Measurements from ENCODE around the gene ADA.
A peak's percentile ranks its signal among the peaks of the same experiment; 100 is the strongest.
"Not testable (repeated sequence)": the region's sequence is repeated elsewhere in the genome, so short reads cannot be mapped to it uniquely, and the experiment has no call there.

ADA gene

GRCh38 chr20:44654210-44654609 is 2.7 kb upstream of the ADA start:
- H3K27me3 ChIP-seq (ENCODE audit: insufficient read depth, low read length), result peaks cover 30% of the 10 kb centered on the region
- H3K4me1 ChIP-seq (ENCODE audit: insufficient read depth, low read length); H3K9ac ChIP-seq (ENCODE audit: low read depth, low read length); H3K27ac ChIP-seq (ENCODE audit: low read depth, low read length); H3K4me3 ChIP-seq (ENCODE audit: low read length); H3K36me3 ChIP-seq (ENCODE audit: insufficient read depth, low read length); H3K9me3 ChIP-seq (ENCODE audit: insufficient read depth, low read depth, low read length): not testable (repeated sequence)
- WGBS, result 74% methylated on average over 2 of the region's 5 CpGs

DNA sequence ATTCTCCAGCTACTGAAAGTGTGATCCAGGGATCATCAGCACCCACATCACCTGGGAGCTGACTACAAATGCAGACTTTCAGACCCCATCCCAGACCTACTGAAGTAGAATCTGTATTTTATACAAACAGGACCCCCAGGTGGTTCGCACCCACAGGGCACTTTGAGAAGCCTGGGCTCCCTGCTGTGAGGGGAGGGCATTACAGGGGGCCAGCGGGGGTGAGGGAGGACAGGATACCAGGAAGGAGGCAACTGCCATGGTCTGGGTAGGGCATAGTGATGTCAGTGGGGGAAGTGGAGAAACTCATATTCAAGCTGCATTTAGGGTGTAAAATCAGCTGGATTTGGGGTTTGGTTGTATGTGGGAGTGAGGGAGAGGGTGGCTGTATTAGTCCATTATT is 2.0 kb upstream of the ADA start:
- WGBS, result 80% methylated on average over 2 of the region's 2 CpGs
- Histone ChIP-seq H3K4me3 (ENCODE audit: low read length) (no peak overlapping the region), H3K27ac (ENCODE audit: low read depth, low read length) (no peak overlapping the region), H3K9ac (ENCODE audit: low read depth, low read length) (no peak overlapping the region), H3K4me1 (ENCODE audit: insufficient read depth, low read length) (peaks cover 8% of the 10 kb centered on the region; the same call in 1 of the 2 replicates), H3K36me3 (ENCODE audit: insufficient read depth, low read length) (no peaks in the 10 kb centered on the region), H3K27me3 (ENCODE audit: insufficient read depth, low read length) (peaks cover 30% of the 10 kb centered on the region), H3K9me3 (ENCODE audit: insufficient read depth, low read depth, low read length) (peaks cover 7% of the 10 kb centered on the region; the same call in 1 of the 2 replicates)

DNA sequence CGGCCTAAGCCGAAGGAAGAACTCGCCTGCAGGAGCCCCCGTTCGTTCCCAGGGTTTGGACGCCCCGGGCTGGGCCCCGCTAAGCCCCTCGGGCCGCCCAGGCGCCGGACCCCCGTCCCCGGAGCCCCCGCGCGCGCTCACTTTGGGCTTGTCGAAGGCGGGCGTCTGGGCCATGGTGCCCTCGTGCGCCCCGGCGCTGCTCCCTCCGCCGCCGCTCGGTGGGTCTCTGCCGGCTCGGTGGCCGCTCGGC is 140 bp downstream of the ADA start:
- peak overlapping the region; percentile 20 for H3K9ac ChIP-seq (ENCODE audit: low read depth, low read length)
- no peak overlapping the region for H3K27ac ChIP-seq (ENCODE audit: low read depth, low read length)

GRCh38 chr20:44650771-44651433 is 597 bp downstream of the ADA start:
- 49% methylated on average over 24 of the region's 24 CpGs for WGBS
- peak overlapping the region; percentile 61 for H3K4me3 ChIP-seq (ENCODE audit: low read length)
- H3K9me3 ChIP-seq (ENCODE audit: insufficient read depth, low read depth, low read length), result peaks cover 7% of the 10 kb centered on the region; the same call in 1 of the 2 replicates
- H3K27ac ChIP-seq (ENCODE audit: low read depth, low read length), result no peak overlapping the region
- H3K36me3 ChIP-seq (ENCODE audit: insufficient read depth, low read length), result no peaks in the 10 kb centered on the region
- H3K9ac ChIP-seq (ENCODE audit: low read depth, low read length), result peak overlapping the region; percentile 20
- H3K27me3 ChIP-seq (ENCODE audit: insufficient read depth, low read length), result peaks cover 30% of the 10 kb centered on the region
- peaks cover 24% of the 10 kb centered on the region for H3K4me1 ChIP-seq (ENCODE audit: insufficient read depth, low read length)

More for the DNA sequence above, 140 bp downstream of the ADA start:
- peaks cover 7% of the 10 kb centered on the region; the same call in 1 of the 2 replicates for H3K9me3 ChIP-seq (ENCODE audit: insufficient read depth, low read depth, low read length)
- peaks cover 30% of the 10 kb centered on the region for H3K27me3 ChIP-seq (ENCODE audit: insufficient read depth, low read length)
- under 1% methylated on average over 33 of the region's 33 CpGs for WGBS
- peaks cover 19% of the 10 kb centered on the region for H3K4me1 ChIP-seq (ENCODE audit: insufficient read depth, low read length)
- no peaks in the 10 kb centered on the region for H3K36me3 ChIP-seq (ENCODE audit: insufficient read depth, low read length)
- peak overlapping the region; percentile 61 for H3K4me3 ChIP-seq (ENCODE audit: low read length)

GRCh38 chr20:44649976-44650375 is 1.5 kb downstream of the ADA start:
- Histone ChIP-seq H3K27ac (ENCODE audit: low read depth, low read length) (no peak overlapping the region), H3K9ac (ENCODE audit: low read depth, low read length) (no peak overlapping the region)

DNA sequence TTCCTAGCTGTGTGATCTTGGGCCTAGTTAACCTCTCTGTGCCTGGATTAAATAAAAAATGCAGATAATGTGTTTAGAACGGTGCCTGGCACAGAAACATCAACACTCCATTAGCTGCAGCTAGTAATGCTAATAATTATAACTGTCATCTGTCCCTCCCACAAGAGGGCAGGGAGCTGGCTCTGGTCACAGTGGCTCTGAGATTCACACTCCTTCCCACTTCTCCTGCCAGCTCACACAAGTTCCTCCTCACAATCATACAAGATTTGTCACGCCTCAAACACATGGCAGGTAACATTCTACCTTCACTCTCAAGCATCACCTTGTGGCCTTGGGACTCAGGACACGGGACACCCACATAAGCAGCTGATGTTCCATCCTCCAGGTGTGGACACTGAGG is 2.4 kb downstream of the ADA start:
- no peak overlapping the region for H3K9ac ChIP-seq (ENCODE audit: low read depth, low read length)
- H3K4me3 ChIP-seq (ENCODE audit: low read length), result no peak overlapping the region
- H3K27ac ChIP-seq (ENCODE audit: low read depth, low read length), result no peak overlapping the region
- 85% methylated on average over 3 of the region's 3 CpGs for whole genome bisulfite sequencing
- no peaks in the 10 kb centered on the region for H3K36me3 ChIP-seq (ENCODE audit: insufficient read depth, low read length)
- H3K27me3 ChIP-seq (ENCODE audit: insufficient read depth, low read length), result peaks cover 30% of the 10 kb centered on the region
- H3K9me3 ChIP-seq (ENCODE audit: insufficient read depth, low read depth, low read length), result no peaks in the 10 kb centered on the region
- peaks cover 31% of the 10 kb centered on the region for H3K4me1 ChIP-seq (ENCODE audit: insufficient read depth, low read length)

More at GRCh38 chr20:44649976-44650375, 1.5 kb downstream of the ADA start:
- H3K4me3 ChIP-seq (ENCODE audit: low read length), result no peak overlapping the region
- H3K4me1 ChIP-seq (ENCODE audit: insufficient read depth, low read length), result peaks cover 24% of the 10 kb centered on the region
- WGBS, result 91% methylated on average over 6 of the region's 6 CpGs
- peaks cover 30% of the 10 kb centered on the region for H3K27me3 ChIP-seq (ENCODE audit: insufficient read depth, low read length)
- H3K36me3 ChIP-seq (ENCODE audit: insufficient read depth, low read length), result no peaks in the 10 kb centered on the region
- peaks cover 7% of the 10 kb centered on the region; the same call in 1 of the 2 replicates for H3K9me3 ChIP-seq (ENCODE audit: insufficient read depth, low read depth, low read length)

- Histone ChIP-seq H3K27ac (ENCODE audit: low read depth, low read length) (no peak overlapping the region), H3K4me3 (ENCODE audit: low read length) (no peak overlapping the region), H3K36me3 (ENCODE audit: insufficient read depth, low read length) (no peaks in the 10 kb centered on the region), H3K9me3 (ENCODE audit: insufficient read depth, low read depth, low read length) (no peaks in the 10 kb centered on the region), H3K27me3 (ENCODE audit: insufficient read depth, low read length) (peaks cover 28% of the 10 kb centered on the region), H3K9ac (ENCODE audit: low read depth, low read length) (no peak overlapping the region), H3K4me1 (ENCODE audit: insufficient read depth, low read length) (peaks cover 36% of the 10 kb centered on the region)
- WGBS, result 60% methylated on average over 7 of the region's 7 CpGs
Observed at GRCh38 chr20:44648579-44648978, 2.9 kb downstream of the ADA start.

DNA sequence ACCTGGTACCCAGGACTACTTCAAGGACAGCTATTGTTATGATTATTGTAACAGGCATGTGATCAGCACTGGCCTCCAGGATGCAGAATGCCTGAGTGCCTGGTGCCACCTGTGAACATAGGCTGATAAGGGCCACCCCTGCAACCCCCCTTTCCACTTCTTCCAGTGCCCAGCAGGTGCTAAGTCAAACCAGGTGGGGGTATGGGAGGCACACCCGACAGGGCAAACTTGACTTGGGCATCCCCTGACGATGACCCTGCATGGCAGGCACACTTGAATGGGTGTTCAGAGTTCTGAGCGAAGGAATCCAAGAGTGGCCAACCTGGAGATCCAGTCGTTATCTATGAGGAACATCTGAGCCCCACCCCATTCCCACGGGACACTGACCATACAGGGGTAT is 3.4 kb downstream of the ADA start:
- Histone ChIP-seq H3K4me1 (ENCODE audit: insufficient read depth, low read length) (peaks cover 41% of the 10 kb centered on the region), H3K4me3 (ENCODE audit: low read length) (no peak overlapping the region), H3K27ac (ENCODE audit: low read depth, low read length) (no peak overlapping the region), H3K9me3 (ENCODE audit: insufficient read depth, low read depth, low read length) (no peaks in the 10 kb centered on the region), H3K27me3 (ENCODE audit: insufficient read depth, low read length) (peaks cover 23% of the 10 kb centered on the region), H3K36me3 (ENCODE audit: insufficient read depth, low read length) (no peaks in the 10 kb centered on the region), H3K9ac (ENCODE audit: low read depth, low read length) (no peak overlapping the region)
- 83% methylated on average over 5 of the region's 5 CpGs for WGBS

- Histone ChIP-seq H3K27me3 (ENCODE audit: insufficient read depth, low read length) (peaks cover 10% of the 10 kb centered on the region), H3K36me3 (ENCODE audit: insufficient read depth, low read length) (no peaks in the 10 kb centered on the region), H3K4me3 (ENCODE audit: low read length) (no peak overlapping the region), H3K9me3 (ENCODE audit: insufficient read depth, low read depth, low read length) (no peaks in the 10 kb centered on the region), H3K9ac (ENCODE audit: low read depth, low read length) (0 out of 2 replicates have a peak overlapping the region, but pooled peaks have one; percentile 33), H3K4me1 (ENCODE audit: insufficient read depth, low read length) (peaks cover 53% of the 10 kb centered on the region), H3K27ac (ENCODE audit: low read depth, low read length) (peak overlapping the region; percentile 80; the same call in 1 of the 2 replicates)
- 89% methylated on average over 10 of the region's 10 CpGs for WGBS
Observed at GRCh38 chr20:44646641-44647274, 4.7 kb downstream of the ADA start.

DNA sequence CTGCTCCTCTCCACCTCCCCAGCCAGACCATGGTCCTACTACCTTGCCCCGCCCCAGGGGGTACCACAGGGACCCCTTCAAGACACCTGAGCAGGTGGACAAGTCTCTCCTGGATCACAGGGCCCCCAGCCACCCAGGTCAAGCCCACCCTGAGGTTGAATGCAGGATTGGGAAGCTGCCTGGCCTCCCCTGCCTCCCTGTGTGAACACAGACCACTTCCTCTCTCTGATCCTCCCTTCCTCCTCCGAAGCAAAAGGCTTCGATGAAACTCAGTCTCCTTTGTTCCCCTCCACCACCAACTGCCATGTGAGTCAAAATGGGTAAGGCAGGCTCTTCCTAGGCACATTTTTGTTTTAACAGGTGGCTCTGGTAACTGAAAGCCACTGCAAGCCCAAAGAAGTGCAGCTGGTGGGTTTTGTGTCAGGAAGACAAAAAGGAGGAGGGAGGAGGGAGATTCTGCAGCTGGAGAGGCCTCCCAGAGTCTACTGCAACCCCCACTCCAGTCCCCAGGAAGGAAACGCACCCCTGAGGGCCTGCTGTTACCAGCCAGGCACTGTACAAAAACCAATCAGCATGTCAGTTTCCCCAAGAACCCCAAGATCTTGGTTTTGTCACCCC is 5.4 kb downstream of the ADA start:
- H3K4me1 ChIP-seq (ENCODE audit: insufficient read depth, low read length), result peaks cover 53% of the 10 kb centered on the region
- H3K36me3 ChIP-seq (ENCODE audit: insufficient read depth, low read length), result no peaks in the 10 kb centered on the region
- peak overlapping the region; percentile 33; the same call in 1 of the 2 replicates for H3K9ac ChIP-seq (ENCODE audit: low read depth, low read length)

DNA sequence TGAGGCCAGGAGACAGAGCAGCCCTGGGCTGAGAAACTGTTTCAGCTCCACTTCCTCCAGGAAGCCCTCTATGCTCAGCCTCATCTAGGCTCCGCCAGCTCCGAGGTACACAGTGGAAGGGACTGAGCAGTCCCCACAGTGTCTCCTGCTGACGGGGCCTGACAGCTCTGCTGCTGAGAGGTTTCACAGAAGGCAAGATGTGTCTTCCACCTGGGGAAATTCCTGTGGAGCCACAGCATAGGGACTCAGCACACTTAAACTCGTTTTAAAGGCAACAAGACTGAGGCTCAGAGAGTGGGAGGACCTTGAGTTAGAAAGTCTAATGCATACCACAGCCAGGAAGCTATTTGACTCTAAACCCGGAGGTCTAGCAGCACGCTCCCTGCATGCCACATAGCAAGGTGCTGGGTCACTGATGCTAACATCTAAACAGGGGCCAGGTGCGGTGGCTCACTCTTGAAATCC is 6.8 kb downstream of the ADA start:
- 89% methylated on average over 7 of the region's 7 CpGs for WGBS
- no peak overlapping the region for H3K4me3 ChIP-seq (ENCODE audit: low read length)
- no peak overlapping the region for H3K9ac ChIP-seq (ENCODE audit: low read depth, low read length)
- H3K27me3 ChIP-seq (ENCODE audit: insufficient read depth, low read length), result no peaks in the 10 kb centered on the region
- H3K27ac ChIP-seq (ENCODE audit: low read depth, low read length), result peak overlapping the region; percentile 32; the same call in 1 of the 2 replicates
- no peaks in the 10 kb centered on the region for H3K9me3 ChIP-seq (ENCODE audit: insufficient read depth, low read depth, low read length)
- no peaks in the 10 kb centered on the region for H3K36me3 ChIP-seq (ENCODE audit: insufficient read depth, low read length)
- H3K4me1 ChIP-seq (ENCODE audit: insufficient read depth, low read length), result peaks cover 49% of the 10 kb centered on the region

More for the DNA sequence above, 5.4 kb downstream of the ADA start:
- Histone ChIP-seq H3K9me3 (ENCODE audit: insufficient read depth, low read depth, low read length) (no peaks in the 10 kb centered on the region), H3K27ac (ENCODE audit: low read depth, low read length) (peak overlapping the region; percentile 80), H3K27me3 (ENCODE audit: insufficient read depth, low read length) (peaks cover 8% of the 10 kb centered on the region), H3K4me3 (ENCODE audit: low read length) (no peak overlapping the region)
- WGBS, result 70% methylated on average over 4 of the region's 4 CpGs
